Hematopoietic multipotent progenitor cell treated with erythropoietin and hydrocortisone succinate and interleukin-3 and kit ligand, for 8 days (in vitro differentiated cells): ENCODE data around the gene SMYD3.
A peak's percentile ranks its signal among the peaks of the same experiment; 100 is the strongest.

ENCODE experiments used
- DNase-seq: peaks from one replicate; pipeline ENCODE4 v3.0.0-alpha.2; 2015

The SMYD3 gene

GRCh38 chr1:246506674-246507481 is at the start of gene SMYD3:
Gene SMYD3 (minus strand): TSS chr1:246507279.
- DNase-seq = peak; percentile 82

GRCh38 chr1:246554201-246554600 is 47.1 kb upstream of the SMYD3 start:
- DNase-seq = no peak

GRCh38 chr1:246552110-246552509 is 45.0 kb upstream of the SMYD3 start:
- no peak for DNase-seq

GRCh38 chr1:246550402-246550801 is 43.3 kb upstream of the SMYD3 start:
- no peak for DNase-seq

- DNase-seq = no peak
These were observed 42.6 kb upstream of the SMYD3 start for GRCh38 chr1:246549665-246550064.

GRCh38 chr1:246544001-246544400 is 36.9 kb upstream of the SMYD3 start:
- DNase-seq = no peak

GRCh38 chr1:246540738-246541491 is 33.8 kb upstream of the SMYD3 start:
- DNase-seq = no peak

GRCh38 chr1:246537887-246538286 is 30.8 kb upstream of the SMYD3 start:
- DNase-seq = no peak

GRCh38 chr1:246537441-246537840 is 30.4 kb upstream of the SMYD3 start:
- no peak for DNase-seq

GRCh38 chr1:246534114-246534513 is 27.0 kb upstream of the SMYD3 start:
- no peak for DNase-seq

- no peak for DNase-seq
These were observed 26.4 kb upstream of the SMYD3 start for GRCh38 chr1:246533371-246533905.

GRCh38 chr1:246532519-246532918 is 25.4 kb upstream of the SMYD3 start:
- no peak for DNase-seq

- no peak for DNase-seq
These were observed 23.4 kb upstream of the SMYD3 start for GRCh38 chr1:246530482-246530881.

GRCh38 chr1:246528933-246529731 is 22.1 kb upstream of the SMYD3 start:
- DNase-seq = no peak

GRCh38 chr1:246527402-246528088 is 20.5 kb upstream of the SMYD3 start:
- peak; percentile 31 for DNase-seq

- no peak for DNase-seq
These were observed 19.8 kb upstream of the SMYD3 start for GRCh38 chr1:246526915-246527314.

GRCh38 chr1:246526380-246526779 is 19.3 kb upstream of the SMYD3 start:
- DNase-seq = no peak

GRCh38 chr1:246519514-246519913 is 12.4 kb upstream of the SMYD3 start:
- no peak for DNase-seq

GRCh38 chr1:246518456-246519205 is 11.6 kb upstream of the SMYD3 start:
- no peak for DNase-seq

- DNase-seq = no peak
These were observed 10.3 kb upstream of the SMYD3 start for GRCh38 chr1:246517391-246517790.

- no peak for DNase-seq
These were observed 9.0 kb upstream of the SMYD3 start for GRCh38 chr1:246516126-246516525.
